Uterus (tissue), 2 donors: ENCODE measurements around the gene TK1.

Source experiments
- POLR2A ChIP-seq, 2 donors: fragments of 450-650 bp; IDR thresholded peaks; one replicate each; pipeline ENCODE4 v1.6.1; 2016; ENCODE audit warnings: antibody characterized with exemption in 2 of 2, mild to moderate bottlenecking in 1 of 2, moderate library complexity in 1 of 2
- TF ChIP-seq, protein P1 (sequence below), 4 experiments: fragments of 200-600 bp in 2 of 4; fragments of 450-650 bp in 2 of 4; sonication (generic) in 2 of 4; IDR thresholded peaks; one replicate each; pipeline ENCODE4 v1.5.1; 2016 to 2019; ENCODE audit warnings: antibody characterized with exemption in 4 of 4, mild to moderate bottlenecking in 2 of 4, moderate library complexity in 1 of 4

DNA sequence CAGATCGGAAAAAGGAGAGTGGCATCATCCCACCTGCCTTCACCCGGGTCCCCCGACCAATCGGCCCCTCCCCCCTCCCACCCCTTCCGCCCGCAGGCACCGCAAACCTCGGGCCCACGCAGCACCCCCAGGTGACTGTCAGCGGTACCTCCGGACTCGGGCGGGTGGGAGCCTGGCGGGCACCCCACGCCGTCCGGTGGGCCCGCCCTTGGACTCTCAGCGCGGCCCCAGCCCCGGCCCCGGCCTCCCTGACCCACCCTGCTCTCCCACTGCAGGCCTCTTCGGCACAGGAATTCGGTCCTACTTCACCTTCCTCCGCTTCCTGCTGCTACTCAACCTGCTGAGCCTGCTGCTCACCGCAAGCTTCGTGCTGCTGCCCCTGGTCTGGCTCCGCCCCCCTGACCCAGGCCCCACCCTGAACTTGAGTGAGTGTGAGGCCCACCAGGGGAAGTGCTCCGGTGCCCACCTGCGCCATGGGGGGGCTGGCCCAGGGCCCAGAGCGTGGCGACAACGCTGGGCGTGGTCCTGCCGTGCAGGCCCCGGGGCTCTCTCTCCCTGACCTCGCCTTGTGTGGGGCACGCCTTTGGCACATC is 54.7 kb downstream of the TK1 start:
- TF ChIP-seq, protein P1, sequence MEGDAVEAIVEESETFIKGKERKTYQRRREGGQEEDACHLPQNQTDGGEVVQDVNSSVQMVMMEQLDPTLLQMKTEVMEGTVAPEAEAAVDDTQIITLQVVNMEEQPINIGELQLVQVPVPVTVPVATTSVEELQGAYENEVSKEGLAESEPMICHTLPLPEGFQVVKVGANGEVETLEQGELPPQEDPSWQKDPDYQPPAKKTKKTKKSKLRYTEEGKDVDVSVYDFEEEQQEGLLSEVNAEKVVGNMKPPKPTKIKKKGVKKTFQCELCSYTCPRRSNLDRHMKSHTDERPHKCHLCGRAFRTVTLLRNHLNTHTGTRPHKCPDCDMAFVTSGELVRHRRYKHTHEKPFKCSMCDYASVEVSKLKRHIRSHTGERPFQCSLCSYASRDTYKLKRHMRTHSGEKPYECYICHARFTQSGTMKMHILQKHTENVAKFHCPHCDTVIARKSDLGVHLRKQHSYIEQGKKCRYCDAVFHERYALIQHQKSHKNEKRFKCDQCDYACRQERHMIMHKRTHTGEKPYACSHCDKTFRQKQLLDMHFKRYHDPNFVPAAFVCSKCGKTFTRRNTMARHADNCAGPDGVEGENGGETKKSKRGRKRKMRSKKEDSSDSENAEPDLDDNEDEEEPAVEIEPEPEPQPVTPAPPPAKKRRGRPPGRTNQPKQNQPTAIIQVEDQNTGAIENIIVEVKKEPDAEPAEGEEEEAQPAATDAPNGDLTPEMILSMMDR (IDR thresholded peaks at IDR 0.05): no peak
- TF ChIP-seq POLR2A (IDR thresholded peaks at IDR 0.05): no peak
